ENCODE data around the gene UBE2L5.

The UBE2L5 gene

DNA sequence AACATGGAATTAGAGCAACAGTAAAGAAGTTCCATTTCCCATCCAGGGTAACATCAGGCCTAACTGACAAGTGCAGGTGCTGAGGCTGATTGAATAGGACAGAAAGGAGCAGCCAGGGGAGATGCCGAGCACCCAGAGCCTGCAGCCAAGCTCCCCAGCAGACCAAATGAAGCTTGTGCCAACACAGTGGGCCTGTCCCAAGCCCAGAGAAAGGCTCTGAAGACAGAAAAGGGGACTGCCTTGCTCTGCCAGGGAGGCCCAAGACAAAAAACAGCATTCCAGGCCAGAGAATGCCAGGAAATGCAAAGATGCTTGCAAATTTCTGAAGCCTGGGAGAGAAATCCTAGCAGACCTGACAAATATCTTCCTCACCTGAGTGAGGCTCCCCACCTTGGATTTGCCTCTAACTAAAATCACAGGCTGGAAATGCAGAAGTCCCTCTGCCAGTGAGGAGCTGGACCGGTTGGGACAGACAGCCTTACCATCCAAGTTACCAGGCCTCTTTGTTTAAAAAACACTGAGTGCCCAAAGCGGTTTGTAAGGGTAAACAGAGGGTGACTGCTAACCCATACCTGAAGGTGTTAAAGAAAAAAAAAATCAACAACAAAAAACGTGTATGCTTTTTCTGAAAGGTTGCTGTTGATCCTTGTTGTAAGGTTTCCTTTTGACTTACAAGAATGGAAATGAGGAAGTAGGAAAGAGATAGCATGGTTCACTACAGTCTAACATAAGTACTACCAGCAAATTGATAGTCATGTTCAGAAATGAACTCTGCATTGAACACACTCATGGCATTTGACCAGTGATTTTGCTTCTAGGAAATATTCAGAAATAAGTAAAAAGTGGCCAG lies 55.3 kb downstream of the UBE2L5 start:
- no peak for DNase-seq

Measured in activated CD8-positive, alpha-beta memory T cell treated with anti-CD3 and anti-CD28 coated beads, Interleukin-2, amount 50 U/mL, for 48 hours (primary cell).